GM19240 (cell line): ENCODE measurements around the gene SLC6A13.
"Not testable (repeated sequence)": the region's sequence is repeated elsewhere in the genome, so short reads cannot be mapped to it uniquely, and the experiment has no call there.

Experiments used
- DNase-seq: peaks from one replicate; pipeline ENCODE4 v3.0.0; 2011; ENCODE audit warnings: low spot score; ENCODE audit not compliant: insufficient read length

The SLC6A13 gene

GRCh38 chr12:234019-234418, 28.6 kb downstream of the SLC6A13 start:
- no peak for DNase-seq

GRCh38 chr12:233615-233968, 29.0 kb downstream of the SLC6A13 start:
- no peak for DNase-seq

- DNase-seq, result no peak
Observed at GRCh38 chr12:232731-233614, 29.7 kb downstream of the SLC6A13 start.

- no peak for DNase-seq
Observed at GRCh38 chr12:230925-231671, 31.5 kb downstream of the SLC6A13 start.

GRCh38 chr12:229441-230191, 33.0 kb downstream of the SLC6A13 start:
- DNase-seq, result no peak

GRCh38 chr12:228846-229200, 33.8 kb downstream of the SLC6A13 start:
- DNase-seq, result no peak

GRCh38 chr12:227923-228845, 34.5 kb downstream of the SLC6A13 start:
- no peak for DNase-seq

- no peak for DNase-seq
Observed at GRCh38 chr12:227286-227915, 35.2 kb downstream of the SLC6A13 start.

- no peak for DNase-seq
Observed at GRCh38 chr12:226401-226800, 36.2 kb downstream of the SLC6A13 start.

- no peak for DNase-seq
Observed at GRCh38 chr12:225012-225411, 37.6 kb downstream of the SLC6A13 start.

GRCh38 chr12:224330-224729, 38.3 kb downstream of the SLC6A13 start:
- no peak for DNase-seq

- DNase-seq, result no peak
Observed at GRCh38 chr12:223841-224240, 38.8 kb downstream of the SLC6A13 start.

- no peak for DNase-seq
Observed at GRCh38 chr12:221736-222135, 40.9 kb downstream of the SLC6A13 start.

GRCh38 chr12:220946-221550, 41.6 kb downstream of the SLC6A13 start:
- DNase-seq, result no peak

- no peak for DNase-seq
Observed at GRCh38 chr12:220491-220890, 42.1 kb downstream of the SLC6A13 start.

GRCh38 chr12:219891-220352, 42.7 kb downstream of the SLC6A13 start:
- DNase-seq, result peak; percentile 38

- no peak for DNase-seq
Observed at GRCh38 chr12:218728-219590, 43.7 kb downstream of the SLC6A13 start.

- DNase-seq, result no peak
Observed at GRCh38 chr12:218221-218620, 44.4 kb downstream of the SLC6A13 start.

GRCh38 chr12:217029-217428, 45.6 kb downstream of the SLC6A13 start:
- DNase-seq, result not testable (repeated sequence)
